Fibroblast of skin of back (primary cell): ENCODE data around the gene NPAT.
A peak's percentile ranks its signal among the peaks of the same experiment; 100 is the strongest.
"Not testable (repeated sequence)": the region's sequence is repeated elsewhere in the genome, so short reads cannot be mapped to it uniquely, and the experiment has no call there.

Experiments
- DNase-seq: peaks from one replicate; pipeline ENCODE4 v3.0.0-alpha.2; 2013

The NPAT gene

GRCh38 chr11:108148556-108148955 is 73.9 kb downstream of the NPAT start:
- no peak for DNase-seq

GRCh38 chr11:108147150-108147549 is 75.3 kb downstream of the NPAT start:
- no peak for DNase-seq

DNA sequence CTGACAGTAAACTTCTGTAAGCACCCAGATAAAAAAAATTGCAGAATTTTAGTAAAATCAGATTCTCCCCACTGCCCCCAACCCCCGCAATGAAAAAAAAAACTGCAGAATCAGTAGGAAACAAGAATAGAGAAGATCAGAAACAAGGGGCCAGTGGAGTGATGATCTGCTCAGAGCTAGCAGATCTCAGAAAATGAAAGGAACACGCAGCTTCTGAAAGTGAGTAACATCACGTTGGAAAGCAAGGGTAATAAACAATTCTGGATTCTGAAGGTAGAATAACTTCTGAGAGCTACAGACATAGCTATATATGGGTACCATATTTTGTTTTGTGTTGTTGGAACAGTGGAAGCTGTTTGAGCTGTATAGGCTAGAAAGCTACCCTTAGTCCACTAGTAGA is 77.8 kb downstream of the NPAT start:
- no peak for DNase-seq

DNA sequence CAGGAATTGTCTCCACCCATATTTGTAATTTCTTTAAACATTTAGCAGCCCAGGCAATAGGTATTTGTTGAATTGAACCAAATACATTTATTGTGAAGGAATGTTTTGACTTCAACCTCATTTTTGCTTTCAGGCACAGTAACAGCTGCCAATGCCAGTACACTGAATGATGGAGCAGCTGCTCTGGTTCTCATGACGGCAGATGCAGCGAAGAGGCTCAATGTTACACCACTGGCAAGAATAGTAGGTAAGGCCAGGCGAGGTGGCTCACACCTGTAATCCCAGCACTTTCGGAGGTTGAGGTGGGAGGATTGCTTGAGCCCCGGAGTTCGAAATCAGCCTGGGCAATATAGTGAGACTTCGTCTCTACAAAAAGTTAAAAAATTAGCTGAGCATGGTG is 80.1 kb downstream of the NPAT start:
- no peak for DNase-seq

- DNase-seq: no peak
Measured at GRCh38 chr11:108137212-108137611, 85.2 kb downstream of the NPAT start.

DNA sequence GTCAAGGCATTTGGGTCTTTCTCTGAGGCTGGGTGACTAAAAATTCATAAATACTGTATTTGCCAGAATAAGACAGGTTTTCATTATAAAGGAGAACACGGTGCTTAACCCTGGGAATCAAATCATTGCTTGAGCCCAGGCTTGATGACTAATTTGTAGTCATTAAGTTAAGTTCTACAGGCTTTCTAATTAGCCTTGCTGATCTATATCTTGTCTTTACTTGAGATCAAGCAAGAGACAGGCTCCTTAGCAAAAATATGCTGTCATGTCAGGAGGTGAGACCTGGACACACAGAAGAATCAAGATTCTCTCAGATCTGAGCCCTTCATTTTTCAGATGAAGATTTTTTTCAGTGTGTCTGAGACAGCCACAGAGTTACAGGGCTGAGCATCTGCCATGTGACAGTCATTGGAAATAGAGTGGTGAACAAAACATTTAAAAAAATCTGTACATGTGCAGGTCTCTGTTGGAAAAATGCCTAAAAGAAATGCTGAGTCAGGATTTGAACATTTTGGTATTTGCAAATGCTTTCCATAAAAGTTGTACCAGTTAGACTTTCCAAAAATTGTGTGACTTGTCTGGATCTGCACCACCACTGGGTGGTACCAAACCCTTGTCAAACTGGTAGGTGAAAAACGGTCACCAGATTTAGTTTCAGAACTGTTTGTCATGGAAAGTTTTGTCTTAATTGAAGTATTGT is 86.4 kb downstream of the NPAT start:
- peak; percentile 11 for DNase-seq

DNA sequence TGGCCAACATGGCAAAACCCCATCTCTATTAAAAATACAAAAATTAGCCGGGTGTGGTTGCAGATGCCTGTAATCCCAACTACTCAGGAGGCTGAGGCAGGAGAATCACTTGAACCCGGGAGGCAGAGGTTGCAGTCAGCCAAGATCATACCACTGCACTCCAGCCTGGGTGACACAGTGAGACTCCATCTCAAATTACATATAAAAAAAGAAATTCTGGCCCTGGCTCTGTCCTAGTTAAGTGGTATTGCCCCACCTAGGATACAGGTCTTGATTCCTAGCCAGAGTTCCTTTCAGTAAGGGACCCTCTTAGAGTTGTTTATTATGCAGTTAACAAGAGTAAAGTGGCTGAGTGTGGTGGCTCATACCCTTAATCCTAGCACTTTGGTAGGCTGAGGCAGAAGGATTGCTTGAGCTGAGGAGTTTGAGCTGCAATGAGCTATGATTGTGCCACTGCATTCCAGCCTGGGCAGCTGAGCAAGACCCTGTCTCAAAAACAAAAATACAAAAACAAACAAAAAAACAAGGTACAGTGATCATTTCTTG is 89.4 kb downstream of the NPAT start:
- not testable (repeated sequence) for DNase-seq

DNA sequence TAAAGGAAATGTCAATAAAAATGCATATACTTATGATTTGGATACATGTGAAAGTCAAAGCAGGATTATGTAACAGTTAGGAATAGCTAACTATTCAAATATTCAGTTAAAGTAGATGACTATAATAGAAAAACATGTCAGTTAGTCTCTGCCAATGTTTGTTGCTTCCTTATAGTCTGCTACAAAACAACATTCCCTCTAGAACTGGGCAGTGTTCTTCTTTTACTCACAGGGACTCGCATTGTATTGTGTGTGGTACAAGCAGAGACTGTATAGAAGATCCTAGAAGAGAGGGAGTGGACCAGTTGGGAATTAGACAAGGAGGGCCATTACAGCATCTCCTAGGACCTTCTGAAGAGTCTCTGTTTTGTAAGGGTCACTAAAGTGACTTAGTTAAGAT is 90.4 kb downstream of the NPAT start:
- no peak for DNase-seq

GRCh38 chr11:108128772-108129171 is 93.7 kb downstream of the NPAT start:
- no peak for DNase-seq

DNA sequence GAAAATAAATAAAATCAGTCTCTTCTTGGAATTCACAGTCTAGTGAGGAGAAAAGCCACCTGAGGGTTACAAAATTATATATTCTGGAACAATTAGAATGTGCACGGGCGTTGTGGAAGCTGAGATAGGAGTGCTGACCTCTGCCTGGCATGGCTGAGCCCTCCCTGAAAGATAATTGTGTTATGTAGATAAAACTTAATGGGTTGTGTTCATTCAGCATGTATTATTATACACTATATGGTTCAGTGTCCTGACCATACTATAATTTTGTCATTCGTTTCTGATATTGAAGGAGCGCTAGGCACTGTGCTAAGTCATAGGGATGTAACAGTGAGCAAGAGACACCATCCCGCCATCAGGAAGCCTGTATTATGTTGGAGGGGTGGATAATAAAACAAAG is 97.3 kb downstream of the NPAT start:
- no peak for DNase-seq

DNA sequence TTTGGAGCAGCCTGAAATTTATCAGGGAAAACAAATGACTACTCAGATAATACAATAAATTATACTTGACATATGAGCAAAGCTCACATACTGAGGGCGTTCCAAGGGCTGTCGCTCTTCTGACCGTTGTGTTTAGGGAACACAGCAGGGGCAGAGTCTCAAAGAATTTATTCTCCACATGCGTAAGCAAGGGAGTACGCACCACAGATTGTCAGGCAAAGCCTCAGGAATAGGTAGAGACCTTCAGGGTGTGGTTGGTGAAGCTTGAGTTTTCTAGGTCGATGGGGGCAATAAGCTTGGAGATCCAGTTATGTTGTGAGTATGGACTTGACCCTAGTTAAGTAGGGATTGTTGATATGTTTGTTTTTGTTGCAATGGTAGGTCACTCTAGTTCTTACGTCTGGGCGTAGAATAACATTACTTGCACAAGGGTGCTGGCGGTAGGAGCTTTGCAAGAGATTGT is 100.2 kb downstream of the NPAT start:
- peak; percentile 36 for DNase-seq

- DNase-seq: peak; percentile 91
Measured at GRCh38 chr11:108121274-108122155, 100.9 kb downstream of the NPAT start, which contains the start of gene ACAT1. Gene ACAT1 (plus strand): TSS chr11:108121567. CDS start chr11:108121607, 40 bp downstream.

- not testable (repeated sequence) for DNase-seq
Measured at GRCh38 chr11:108120936-108121273, 101.5 kb downstream of the NPAT start.

- peak; percentile 59 for DNase-seq
Measured at GRCh38 chr11:108117746-108118371, 104.6 kb downstream of the NPAT start.

DNA sequence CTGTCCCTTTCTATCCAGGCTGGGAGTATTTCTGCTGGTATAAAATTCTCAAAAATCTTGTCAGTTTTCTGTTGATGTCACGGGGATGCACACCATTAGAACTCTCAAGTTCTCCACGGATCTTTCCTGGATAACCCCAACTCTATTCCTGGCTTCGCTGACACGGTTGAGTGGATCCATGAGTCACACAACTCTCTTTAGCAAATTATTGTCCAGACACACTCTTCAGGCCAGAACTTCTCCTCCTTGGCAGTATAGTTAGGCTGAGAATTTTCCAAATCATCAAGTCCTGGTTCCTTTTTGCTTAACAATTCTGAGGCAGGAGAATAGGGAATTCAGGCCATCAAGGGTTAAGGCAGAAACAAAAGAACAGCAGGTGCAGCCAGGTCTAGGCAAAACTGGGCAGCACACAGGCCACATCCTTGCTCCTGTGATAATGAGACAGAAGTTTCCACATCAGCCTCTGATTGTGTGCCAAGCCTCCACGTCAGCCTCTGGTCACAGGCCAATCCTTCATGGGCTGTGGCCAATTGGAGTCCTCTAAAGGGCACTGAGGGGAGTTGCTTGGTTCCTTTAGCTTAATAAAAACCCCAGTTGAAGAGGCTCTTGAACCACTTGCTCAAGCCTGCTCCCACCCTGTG is 106.8 kb downstream of the NPAT start:
- peak; percentile 60 for DNase-seq

DNA sequence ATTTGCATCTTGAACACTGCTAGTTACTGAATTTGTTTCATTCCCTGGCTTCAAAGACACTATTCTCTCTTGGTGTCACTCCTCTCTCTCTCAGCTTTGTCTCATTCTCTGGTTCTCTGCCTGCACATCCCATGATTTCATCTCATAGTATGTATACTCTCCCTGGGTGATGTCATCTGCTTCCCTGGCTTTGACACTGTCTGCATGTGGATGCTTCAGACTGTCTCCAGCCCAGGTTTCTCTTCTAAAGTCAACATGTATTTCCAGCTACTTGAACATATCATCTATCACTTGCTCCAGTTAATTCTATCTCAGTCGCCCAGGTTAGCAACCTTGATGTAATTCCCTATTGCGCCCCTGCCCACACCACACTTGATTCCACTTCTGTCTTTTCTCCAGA is 110.4 kb downstream of the NPAT start:
- DNase-seq: peak; percentile 24

- no peak for DNase-seq
Measured at GRCh38 chr11:108111126-108111525, 111.3 kb downstream of the NPAT start.
